Measurements from ENCODE around the gene ACTR3C.
"Not testable (repeated sequence)": the region's sequence is repeated elsewhere in the genome, so short reads cannot be mapped to it uniquely, and the experiment has no call there.

The ACTR3C gene

DNA sequence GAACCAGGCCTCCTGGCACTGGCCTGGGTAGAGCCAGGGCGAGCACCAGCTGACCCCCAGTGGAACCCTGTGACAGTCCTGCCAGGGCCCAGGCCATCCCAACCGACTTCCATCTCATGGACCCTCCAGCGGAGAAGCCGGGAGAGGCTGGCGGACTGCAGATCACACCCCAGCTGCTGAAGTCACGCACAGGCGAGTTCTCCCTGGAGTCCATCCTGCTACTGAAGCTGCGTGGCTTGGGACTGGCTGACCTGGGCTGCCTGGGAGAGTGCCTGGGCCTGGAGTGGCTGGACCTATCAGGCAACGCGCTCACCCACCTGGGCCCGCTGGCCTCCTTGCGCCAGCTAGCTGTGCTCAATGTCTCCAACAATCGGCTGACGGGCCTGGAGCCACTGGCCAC lies 13.4 kb upstream of the ACTR3C start:
- no peak for DNase-seq (ENCODE audit: low read depth in 3 of 3)

DNA sequence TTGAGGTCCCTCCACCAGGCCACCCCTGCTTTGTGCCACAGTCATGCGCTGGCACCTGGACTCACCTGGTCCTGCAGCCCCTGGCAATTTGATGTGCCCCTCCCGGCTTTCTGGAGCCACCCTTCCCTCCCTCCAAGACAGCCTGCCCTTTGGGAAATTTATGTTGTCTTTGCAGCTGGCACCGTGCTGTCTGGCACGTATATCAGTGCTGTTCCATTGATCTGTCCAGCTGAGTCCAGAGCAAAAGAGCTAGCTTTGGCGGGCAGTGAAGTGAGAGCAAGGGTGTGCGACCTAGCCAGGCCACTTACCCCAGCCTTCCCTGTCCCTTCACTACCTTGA lies 12.4 kb upstream of the ACTR3C start:
- DNase-seq (ENCODE audit: low read depth in 3 of 3), result no peak

DNA sequence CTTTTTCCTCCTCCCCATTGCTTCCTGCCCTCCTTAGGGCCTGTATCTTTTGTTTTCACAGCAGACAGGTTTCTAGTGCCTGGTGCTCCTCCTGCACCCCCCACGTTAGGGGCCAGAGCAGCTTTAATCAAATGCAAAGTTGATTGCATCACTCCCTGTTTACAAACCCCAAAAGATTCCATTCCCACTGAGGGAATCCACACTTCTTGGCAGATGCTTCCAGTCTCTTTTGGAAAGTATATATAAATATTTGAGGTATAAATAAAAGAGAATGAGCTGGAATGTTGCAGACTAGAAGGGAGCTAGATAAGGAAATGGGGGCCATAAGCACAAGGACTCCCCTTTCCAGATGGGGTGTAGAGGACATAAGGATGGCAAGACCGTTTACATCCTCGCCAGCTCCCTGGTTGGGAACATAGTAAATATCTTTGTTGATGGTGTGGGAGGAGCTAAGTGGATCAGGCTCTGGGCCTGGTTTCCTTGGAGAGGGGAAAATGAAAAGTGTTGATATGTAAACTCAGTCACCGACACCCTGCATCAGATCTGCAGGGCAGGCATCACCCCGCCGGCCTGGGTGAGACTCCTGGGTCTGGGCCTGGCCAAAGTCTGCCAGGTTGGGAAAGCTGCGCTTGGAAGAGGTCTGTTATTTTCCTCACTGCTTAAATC lies 11.9 kb upstream of the ACTR3C start:
- no peak for DNase-seq (ENCODE audit: low read depth in 3 of 3)

DNA sequence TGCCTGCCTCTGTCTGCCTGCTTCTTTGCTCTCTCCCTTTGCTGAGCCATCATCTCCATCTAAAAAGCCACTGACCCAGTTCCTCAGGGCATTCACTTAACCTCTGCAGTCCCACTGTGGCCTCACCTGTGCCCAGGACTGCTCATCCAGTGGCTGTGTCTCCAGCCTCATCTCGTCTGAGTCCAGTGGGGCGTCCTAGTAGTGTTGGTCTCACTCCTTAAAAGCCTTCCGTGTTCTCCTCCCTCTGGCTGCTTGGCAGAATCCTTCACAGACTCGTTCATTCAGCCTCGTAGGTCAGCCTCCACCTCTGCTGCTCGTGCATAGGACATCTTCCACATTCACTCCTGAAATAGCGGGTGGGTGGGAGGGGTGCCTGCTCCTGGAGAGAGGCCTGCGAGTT lies 10.8 kb upstream of the ACTR3C start:
- no peak for DNase-seq (ENCODE audit: low read depth in 3 of 3)

DNA sequence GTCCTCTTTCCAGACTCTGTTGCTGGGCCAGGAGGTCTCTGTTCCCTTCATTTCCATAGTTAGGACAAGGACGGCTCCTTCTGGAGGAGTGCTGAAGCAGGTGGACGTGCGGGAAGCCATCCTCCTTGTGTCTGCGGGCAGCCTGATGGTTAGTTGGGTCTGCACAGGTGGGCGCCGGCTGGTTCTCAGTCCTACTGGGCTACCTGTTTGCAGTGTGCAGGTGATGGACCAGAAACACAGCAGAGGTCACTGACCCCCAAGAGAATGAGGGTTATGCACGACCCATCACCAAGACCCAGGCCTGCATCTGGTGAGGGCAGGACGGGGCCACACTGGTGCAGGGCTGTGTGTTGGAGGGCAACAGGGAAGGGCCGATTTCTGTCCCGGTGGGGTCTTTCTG lies 10.3 kb upstream of the ACTR3C start:
- no peak for DNase-seq (ENCODE audit: low read depth in 3 of 3)

DNA sequence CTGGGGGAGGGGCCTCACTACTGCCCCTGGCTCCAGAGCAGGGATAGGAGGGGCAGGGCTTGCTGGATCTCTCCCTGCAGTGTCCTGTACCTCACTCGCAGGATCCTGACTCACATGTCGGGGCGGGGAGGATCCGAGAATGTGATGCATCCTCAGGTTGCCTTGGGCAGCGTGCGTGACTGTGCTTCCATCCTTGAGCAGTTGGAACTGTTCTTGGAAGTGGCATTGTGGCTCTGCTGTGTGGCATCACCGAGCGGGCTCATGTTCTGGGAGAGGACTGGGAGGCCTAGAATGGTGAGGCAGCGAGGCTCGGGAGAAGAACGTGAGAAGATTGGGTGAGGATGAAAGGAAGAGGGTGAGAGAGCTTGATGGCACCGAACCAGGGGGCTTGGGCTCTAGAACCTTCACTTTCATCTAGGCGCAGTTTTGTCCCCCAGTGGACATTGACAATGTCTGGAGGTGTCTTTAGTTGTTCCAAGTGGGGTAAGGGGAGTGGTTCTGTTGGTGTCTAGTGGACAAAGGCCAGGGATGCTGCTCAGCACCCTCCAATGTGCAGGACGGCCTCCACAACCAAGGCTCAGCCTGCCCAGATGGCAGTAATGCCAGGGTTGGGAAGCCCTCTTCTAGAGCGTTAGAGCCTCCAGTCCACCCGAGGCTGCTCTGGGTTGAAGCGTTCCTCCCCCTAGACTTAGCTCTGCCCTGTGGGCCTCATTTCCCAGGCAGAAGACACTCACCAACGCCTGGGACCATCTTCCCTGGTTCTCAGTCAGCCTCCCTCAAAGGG lies 9.7 kb upstream of the ACTR3C start:
- no peak for DNase-seq (ENCODE audit: low read depth in 3 of 3)

DNA sequence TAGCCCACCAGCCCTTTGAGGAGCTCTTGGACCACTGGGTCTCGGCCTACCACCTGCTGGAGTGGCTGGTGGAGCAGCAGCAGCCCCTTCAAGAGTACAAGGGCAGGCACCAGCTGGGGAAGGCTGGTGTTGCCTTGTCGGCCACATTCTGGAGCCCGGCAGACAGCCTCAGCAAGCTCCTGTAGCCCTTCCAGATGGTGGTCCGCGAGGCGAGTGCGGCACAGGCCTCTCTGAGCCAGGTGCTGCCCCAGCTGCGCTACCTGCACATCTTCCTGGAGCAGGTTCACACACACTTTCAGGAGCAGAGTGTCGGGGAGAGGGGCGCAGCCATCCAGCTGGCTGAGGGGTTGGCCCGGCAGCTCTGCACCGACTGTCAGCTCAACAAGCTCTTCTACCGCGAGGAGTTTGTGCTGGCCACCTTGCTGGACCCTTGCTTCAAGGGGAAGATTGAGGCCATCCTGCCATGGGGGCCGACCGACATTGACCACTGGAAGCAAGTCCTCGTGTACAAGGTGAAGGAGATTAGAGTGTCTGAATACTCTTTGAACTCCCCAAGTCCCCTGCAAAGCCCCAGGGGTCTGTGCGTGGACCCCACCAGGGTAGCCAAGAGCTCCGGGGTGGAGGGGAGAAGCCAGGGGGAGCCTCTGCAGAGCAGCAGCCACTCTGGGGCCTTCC lies 7.0 kb upstream of the ACTR3C start:
- DNase-seq (ENCODE audit: low read depth in 3 of 3), result no peak

DNA sequence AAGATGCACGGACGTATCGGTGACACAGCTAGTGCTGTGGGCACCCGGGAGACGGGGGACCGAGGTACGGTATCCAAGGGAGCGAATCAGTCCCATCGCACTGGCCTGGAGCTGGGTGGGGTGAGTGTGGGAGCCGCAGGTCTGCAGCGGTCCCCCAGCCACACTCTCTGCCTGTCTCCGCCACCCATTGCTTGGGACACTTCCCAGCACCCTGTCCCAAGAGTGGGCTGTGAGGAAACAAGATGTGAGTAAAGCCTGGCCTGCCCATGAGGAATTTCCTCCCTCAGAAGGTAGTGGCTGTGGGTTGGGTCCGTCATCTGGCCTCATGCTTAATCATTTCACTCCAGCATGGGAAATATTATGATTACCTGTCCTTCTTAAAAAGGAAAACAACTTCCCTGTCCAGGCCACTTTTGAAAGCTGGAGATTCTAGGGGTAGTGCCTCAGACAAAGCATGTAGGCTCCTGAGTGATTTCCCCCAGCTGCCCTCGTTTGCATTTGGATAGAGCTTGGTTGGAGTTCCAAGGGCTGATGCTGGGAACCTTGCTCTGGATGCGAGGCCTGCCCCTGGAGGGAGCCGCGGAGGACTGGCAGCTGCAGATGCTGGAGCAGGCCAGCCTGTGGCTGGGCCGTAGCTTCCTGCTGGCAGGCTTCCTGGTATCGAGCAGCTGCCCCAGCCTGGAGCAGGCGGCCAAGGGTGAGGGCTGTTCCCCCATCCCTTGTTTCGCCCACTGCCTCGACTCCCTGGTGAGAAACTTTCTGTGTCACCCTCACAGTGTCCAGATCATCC lies 6.2 kb upstream of the ACTR3C start:
- no peak for DNase-seq (ENCODE audit: low read depth in 3 of 3)

DNA sequence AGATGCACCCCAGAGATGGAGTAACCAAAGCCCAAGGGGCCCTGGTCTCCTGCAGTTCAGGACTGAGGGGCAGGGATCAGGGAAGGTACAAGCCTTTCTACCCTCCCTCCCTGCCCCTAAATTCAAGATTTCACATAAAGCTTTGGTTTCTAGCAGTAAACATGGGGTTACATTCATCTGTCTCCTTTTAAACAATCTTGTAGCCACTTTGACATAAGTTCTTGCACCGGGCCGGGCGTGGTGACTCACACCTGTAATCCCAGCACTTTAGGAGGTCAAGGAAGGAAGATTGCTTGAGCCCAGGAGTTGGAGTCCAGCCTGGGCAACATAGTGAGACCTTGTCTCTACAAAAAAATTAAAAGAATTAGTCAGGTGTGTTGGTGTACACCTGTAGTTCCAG lies 4.0 kb upstream of the ACTR3C start:
- DNase-seq (ENCODE audit: low read depth in 3 of 3), result no peak

DNA sequence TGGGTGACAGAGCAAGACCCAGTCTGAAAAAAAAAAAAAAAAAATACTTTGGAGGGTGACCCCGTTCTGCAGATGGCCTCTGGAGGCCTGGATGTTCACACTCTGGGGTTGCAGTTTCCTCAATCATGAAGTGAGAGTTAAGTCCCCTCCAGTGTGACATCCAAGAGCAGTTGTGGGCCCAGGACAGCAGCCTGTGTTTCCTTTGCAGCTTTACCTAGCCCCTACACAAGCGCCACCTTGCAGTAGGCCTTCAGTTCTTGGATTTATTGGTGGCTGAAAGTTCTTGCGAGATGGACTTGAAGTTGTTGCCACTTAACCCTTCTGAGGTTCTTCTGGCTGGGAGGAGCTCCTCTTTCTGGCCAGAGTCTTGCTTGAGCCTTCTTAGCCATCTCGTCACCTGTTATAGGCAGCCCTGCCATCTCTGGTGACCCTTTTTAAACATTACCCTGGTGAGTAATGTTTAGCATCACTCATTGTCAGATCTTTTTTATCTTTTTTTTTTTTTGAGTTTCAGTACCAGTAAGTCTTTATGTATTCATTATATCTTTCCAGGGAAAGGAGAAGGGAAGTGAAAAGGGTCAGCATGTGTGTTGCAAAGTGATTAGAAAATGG lies 3.4 kb upstream of the ACTR3C start:
- no peak for DNase-seq (ENCODE audit: low read depth in 3 of 3)

DNA sequence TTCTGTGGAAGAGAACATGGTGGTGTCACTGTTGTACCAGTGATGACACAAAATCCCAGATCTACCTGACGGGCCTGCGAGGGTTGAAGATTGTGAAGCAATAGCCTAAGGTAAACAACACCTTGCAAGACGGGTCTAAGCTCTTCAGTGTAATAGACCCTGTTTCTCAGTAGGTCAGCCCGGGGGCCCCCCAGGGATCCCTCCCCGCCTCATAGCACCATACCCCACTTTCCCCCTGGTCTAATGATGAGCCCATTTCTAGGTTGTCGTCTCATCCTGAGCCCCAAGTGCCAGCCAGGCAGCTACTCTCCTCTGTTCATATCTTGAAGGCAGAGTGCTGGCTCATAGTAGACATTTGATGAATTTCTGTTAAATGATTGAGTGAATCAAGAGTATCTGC lies 2.6 kb upstream of the ACTR3C start:
- no peak for DNase-seq (ENCODE audit: low read depth in 3 of 3)

DNA sequence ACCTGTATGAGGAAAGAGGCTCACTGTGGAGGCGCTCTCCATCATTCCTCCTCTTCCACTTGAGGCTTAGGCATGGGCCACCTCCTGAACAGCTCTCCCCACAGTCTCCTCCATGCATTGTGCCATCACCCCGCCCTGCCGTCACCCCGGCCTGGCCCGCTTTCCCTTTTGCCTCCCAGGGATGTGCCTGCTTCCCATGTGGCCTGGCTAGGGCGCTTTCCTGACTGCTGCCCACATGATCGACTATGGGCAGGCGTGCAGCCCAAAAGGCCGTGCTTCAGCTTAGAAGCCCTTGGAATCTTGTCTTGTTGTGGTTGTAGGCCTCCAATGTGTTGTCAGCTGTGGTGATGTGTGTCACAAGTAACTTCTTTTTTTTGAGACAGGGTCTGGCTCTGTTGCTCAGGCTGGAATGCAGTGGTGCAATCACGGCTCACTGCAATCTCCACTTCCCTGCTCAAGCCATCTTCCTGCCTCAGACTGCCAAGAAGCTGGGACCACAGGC lies 1.8 kb upstream of the ACTR3C start:
- DNase-seq (ENCODE audit: low read depth in 3 of 3), result no peak

DNA sequence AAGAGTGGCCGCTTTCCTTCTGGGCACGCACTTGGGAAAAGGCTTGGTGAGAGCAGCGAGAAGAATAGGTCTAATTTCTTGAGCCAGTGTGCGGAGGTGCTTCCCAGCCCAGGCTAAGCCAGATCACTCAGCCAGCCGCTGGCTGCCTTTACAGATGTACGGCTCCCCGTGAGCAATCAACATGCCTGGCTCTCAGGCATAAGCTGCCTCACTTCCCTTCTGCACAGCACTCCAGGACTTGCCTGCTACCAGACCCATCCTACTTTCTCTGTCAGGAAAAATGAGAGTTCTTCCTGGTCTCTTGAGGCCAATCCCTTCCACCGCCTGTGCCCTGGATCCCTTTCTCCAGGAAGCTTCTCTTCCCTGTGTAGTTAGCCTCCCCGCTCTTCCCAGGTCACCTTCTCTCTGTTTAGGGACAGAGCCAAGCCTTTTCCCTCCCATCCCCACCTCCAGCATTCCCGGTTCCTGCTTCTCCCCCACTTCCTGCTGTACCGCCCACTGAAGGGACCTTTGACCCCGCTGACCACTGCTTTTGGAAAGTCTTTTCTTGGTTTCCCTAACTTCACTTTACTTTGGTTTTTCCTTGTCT lies 1.1 kb upstream of the ACTR3C start:
- no peak for DNase-seq (ENCODE audit: low read depth in 3 of 3)

DNA sequence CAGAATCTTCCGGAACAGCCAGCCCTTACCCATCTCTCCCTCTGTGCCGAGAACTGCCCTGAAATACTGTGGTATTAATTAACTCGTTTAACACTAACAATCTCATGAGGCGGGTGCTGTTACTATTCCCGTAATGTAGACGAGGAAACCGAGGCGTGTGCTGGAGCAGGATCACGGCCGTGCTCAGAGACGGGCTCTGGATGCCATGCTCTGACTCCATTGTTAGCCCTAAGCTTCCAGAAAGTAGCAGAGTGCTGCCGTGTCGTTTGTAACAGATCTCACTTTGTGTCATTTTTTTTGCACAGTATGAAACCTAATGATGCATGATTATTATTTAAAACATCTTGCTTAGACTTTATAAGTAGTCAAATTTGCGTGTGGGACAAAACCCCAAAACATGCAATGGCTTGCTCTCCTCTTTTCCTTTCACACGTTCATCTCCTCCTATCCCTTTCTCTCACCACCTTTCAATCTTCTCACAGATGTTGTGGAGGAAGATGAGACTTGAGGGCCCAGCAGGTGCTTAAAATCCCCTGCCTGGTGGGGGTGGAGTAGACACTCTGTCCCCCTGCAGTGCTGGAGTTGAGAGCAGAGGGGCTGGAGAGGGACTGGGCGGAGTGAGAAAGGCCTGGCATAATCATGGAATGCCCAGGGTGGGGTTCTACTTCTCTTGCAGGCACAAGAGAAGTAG lies 482 bp upstream of the ACTR3C start:
- no peak for DNase-seq (ENCODE audit: low read depth in 3 of 3)

DNA sequence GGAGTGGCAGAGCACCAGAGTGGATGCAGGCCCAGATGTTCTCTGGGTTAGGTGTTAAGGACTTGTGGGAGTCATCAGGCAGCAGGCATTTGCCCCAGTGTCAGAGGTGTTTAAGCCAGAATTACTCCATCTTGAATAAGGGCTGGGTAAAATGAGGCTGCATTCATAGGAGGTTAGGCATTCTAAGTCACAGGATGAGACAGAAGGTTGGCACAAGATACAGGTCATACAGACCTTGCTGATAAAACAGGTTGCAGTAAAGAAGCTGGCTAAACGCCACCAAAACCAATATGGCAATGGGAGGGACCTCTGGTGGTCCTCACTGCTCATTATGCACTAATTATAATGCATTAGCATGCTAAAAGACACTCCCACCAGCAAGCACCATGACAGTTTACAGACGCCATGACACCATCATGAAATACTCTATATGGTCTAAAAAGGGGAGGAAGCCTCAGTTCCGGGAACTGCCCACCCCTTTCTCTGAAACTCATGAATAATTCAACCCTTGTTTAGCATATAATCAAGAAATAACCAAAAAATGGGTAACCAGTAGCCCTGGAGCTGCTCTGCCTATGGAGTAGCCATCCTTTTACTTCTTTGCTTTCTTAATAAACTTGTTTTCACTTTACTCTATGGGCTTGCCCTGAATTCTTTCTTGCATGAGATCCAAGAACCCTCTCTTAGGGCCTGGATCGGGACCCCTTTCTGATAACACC lies 1.1 kb downstream of the ACTR3C start:
- peak; percentile 41 to 68 (median 59) for DNase-seq (ENCODE audit: low read depth in 3 of 3)

DNA sequence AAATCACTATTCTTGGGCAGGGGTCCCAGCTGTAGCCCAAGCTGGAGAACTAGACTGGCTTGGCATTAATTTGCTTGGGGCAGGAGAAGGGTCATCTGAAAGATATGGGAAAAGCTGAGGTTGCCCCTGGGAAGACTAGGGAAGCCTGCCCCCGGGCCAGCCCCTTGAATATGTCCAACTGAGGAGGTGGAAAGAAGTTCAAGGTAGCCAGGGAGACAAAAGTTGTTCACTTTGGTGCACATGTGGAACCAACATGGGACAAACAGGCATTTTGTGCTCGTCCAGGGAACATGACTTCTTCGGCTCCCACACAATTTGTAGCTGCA lies 1.6 kb downstream of the ACTR3C start:
- DNase-seq (ENCODE audit: low read depth in 3 of 3), result no peak

DNA sequence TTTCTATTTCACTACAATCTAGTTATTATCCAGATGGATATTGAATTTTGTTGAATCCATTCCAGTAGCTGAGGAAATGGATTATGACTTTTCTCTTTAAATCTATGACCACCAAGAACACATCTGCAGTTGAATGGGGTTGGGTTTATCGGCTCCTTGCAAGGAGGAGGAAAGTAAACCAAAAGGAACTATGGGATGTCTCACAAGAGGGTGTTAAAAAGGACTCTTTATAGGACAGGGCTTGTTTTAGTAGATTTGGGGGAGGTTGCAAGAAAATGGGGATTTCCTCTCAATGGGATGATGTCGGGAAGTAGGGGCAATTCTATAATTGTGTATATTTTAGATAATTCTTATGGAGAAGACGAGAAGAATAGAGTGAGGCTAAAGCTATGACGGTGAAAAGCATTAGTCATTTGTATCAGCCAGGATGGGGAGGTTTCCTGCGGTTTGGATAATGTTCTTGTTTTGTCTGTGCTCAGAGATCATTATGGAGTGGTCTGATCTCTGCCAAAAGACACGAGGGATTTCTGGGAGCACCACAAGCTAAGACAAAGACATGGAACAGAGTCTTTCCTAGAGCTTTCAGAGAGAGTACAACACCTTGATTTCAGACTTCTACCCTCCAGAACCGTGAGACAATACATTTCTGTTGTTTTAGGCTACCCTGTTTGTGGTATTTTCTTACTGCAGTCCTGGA lies 5.4 kb downstream of the ACTR3C start:
- no peak for DNase-seq (ENCODE audit: low read depth in 3 of 3)

DNA sequence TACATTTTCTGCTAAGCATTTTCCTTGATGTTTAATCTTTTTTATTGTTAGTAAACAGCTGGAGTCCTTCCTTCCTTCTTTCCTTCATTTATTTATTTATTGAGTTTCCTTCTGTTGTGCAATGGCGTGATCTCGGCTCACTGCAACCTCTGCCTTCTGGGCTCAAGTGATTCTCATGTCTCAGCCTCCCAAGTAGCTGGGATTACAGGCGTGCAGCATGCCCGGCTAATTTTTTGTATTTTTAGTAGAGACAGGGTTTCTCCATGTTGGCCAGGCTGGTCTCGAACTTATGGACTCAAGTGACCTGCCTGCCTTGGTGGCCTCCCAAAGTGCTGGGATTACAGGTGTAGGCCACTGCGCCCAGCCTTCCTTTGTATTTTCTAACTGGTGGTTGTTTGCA lies 6.4 kb downstream of the ACTR3C start:
- not testable (repeated sequence) for DNase-seq (ENCODE audit: low read depth in 3 of 3)

DNA sequence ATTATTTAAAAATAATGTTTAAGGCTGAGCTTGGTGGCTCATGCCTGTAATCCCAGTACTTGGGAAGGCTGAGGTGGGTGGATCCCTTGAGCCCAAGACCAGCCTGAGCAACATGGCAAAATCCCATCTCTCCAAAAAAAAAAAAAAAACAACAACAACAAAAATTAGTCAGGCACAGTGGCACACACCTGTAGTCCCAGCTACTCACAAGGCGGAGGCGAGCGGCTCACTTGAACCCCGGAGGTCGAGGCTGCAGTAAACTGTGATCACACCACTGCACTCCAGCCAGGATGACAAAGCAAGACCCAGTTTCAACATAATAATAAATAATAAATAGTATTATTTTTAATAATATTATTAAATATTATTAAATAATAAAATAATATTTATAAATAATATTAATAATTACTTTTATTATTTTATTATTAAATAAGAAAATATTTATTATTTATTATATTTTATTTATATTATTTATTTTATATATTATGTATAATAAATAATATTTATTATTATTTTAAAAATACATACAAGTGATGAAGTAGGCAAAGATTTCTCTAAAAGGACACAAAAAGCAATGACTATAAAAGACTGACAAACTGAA lies 8.6 kb downstream of the ACTR3C start:
- no peak for DNase-seq (ENCODE audit: low read depth in 3 of 3)
